ENCODE results near the gene GALK1.
"Not testable (repeated sequence)": the region's sequence is repeated elsewhere in the genome, so short reads cannot be mapped to it uniquely, and the experiment has no call there.

Gene GALK1

GRCh38 chr17:75779987-75780889 lies 15.2 kb upstream of the GALK1 start:
- H3K27me3 ChIP-seq (ENCODE audit: insufficient read depth, low read length, poor library complexity), result no peaks in the 10 kb centered on the region
- no peak overlapping the region for H2BK120ac ChIP-seq (ENCODE audit: low read depth, low read length)
- no peak overlapping the region for H3K4ac ChIP-seq (ENCODE audit: low read depth, low read length)
- H2BK15ac ChIP-seq (replicated peaks; ENCODE audit: low read depth), result no peak overlapping the region
- no peak overlapping the region for H2BK5ac ChIP-seq (ENCODE audit: low read length)
- peaks cover 7% of the 10 kb centered on the region for H3K36me3 ChIP-seq (ENCODE audit: control insufficient read depth, insufficient read depth, low read length)
- no peak for DNase-seq
- no peak overlapping the region for H2AK5ac ChIP-seq (ENCODE audit: low read length)
- H3K9ac ChIP-seq (ENCODE audit: low read length), result no peak overlapping the region
- WGBS (ENCODE audit: extremely low coverage, insufficient coverage, low lambda C conversion rate), result 100% methylated on average over 1 of the region's 5 CpGs
- H3K4me3 ChIP-seq (ENCODE audit: low read length), result no peak overlapping the region
- H3K27ac ChIP-seq (ENCODE audit: low read depth, low read length), result no peak overlapping the region
- H4K5ac ChIP-seq (ENCODE audit: low read length), result no peak overlapping the region
- no peak overlapping the region for H4K8ac ChIP-seq (ENCODE audit: low read depth, low read length)
- H3K23ac ChIP-seq (ENCODE audit: low read length), result no peak overlapping the region
- peaks cover 17% of the 10 kb centered on the region for H3K79me2 ChIP-seq (ENCODE audit: control insufficient read depth, insufficient read depth, low read length)
- no peak overlapping the region for H3K18ac ChIP-seq (ENCODE audit: low read length)
- H3K56ac ChIP-seq (ENCODE audit: low read length), result no peak overlapping the region
- no peaks in the 10 kb centered on the region for H3K4me1 ChIP-seq (ENCODE audit: control insufficient read depth, low read depth, low read length)
- no peak overlapping the region for H3K4me2 ChIP-seq (ENCODE audit: low read length)
- peaks cover 2% of the 10 kb centered on the region for H3K79me1 ChIP-seq (ENCODE audit: low read length)

GRCh38 chr17:75779250-75779986 lies 14.4 kb upstream of the GALK1 start:
- H2AK5ac ChIP-seq (ENCODE audit: low read length), result no peak overlapping the region
- H3K4me1 ChIP-seq (ENCODE audit: control insufficient read depth, low read depth, low read length), result no peaks in the 10 kb centered on the region
- peak overlapping the region; percentile 32 for H2BK120ac ChIP-seq (ENCODE audit: low read depth, low read length)
- peak overlapping the region; percentile 94 for H3K9ac ChIP-seq (ENCODE audit: low read length)
- peak overlapping the region; percentile 94 for H3K27ac ChIP-seq (ENCODE audit: low read depth, low read length)
- DNase-seq, result peak; percentile 100
- peak overlapping the region; percentile 57 for H2BK5ac ChIP-seq (ENCODE audit: low read length)
- H4K5ac ChIP-seq (ENCODE audit: low read length), result no peak overlapping the region
- H3K18ac ChIP-seq (ENCODE audit: low read length), result peak overlapping the region; percentile 97
- H3K79me2 ChIP-seq (ENCODE audit: control insufficient read depth, insufficient read depth, low read length), result peaks cover 16% of the 10 kb centered on the region
- H3K4ac ChIP-seq (ENCODE audit: low read depth, low read length), result peak overlapping the region; percentile 77
- no peak overlapping the region for H2BK15ac ChIP-seq (replicated peaks; ENCODE audit: low read depth)
- peaks cover 7% of the 10 kb centered on the region for H3K36me3 ChIP-seq (ENCODE audit: control insufficient read depth, insufficient read depth, low read length)
- no peaks in the 10 kb centered on the region for H3K27me3 ChIP-seq (ENCODE audit: insufficient read depth, low read length, poor library complexity)
- H4K8ac ChIP-seq (ENCODE audit: low read depth, low read length), result no peak overlapping the region
- no peak overlapping the region for H3K4me2 ChIP-seq (ENCODE audit: low read length)
- peaks cover 2% of the 10 kb centered on the region for H3K79me1 ChIP-seq (ENCODE audit: low read length)
- WGBS (ENCODE audit: extremely low coverage, insufficient coverage, low lambda C conversion rate), result no CpG with 5 or more reads among the region's 84 CpGs
- peak overlapping the region; percentile 81 for H3K4me3 ChIP-seq (ENCODE audit: low read length)
- no peak overlapping the region for H3K23ac ChIP-seq (ENCODE audit: low read length)
- peak overlapping the region; percentile 95 for H3K56ac ChIP-seq (ENCODE audit: low read length)

- Histone ChIP-seq H4K5ac (ENCODE audit: low read length) (no peak overlapping the region), H3K27ac (ENCODE audit: low read depth, low read length) (peak overlapping the region; percentile 94), H2BK15ac (replicated peaks; ENCODE audit: low read depth) (no peak overlapping the region), H3K56ac (ENCODE audit: low read length) (peak overlapping the region; percentile 95), H3K27me3 (ENCODE audit: insufficient read depth, low read length, poor library complexity) (no peaks in the 10 kb centered on the region), H3K4me1 (ENCODE audit: control insufficient read depth, low read depth, low read length) (no peaks in the 10 kb centered on the region), H3K4me2 (ENCODE audit: low read length) (peak overlapping the region; percentile 74), H3K18ac (ENCODE audit: low read length) (peak overlapping the region; percentile 97), H2BK120ac (ENCODE audit: low read depth, low read length) (no peak overlapping the region), H2AK5ac (ENCODE audit: low read length) (no peak overlapping the region), H3K4me3 (ENCODE audit: low read length) (peak overlapping the region; percentile 81), H3K23ac (ENCODE audit: low read length) (no peak overlapping the region), H3K79me2 (ENCODE audit: control insufficient read depth, insufficient read depth, low read length) (peaks cover 16% of the 10 kb centered on the region), H3K4ac (ENCODE audit: low read depth, low read length) (peak overlapping the region; percentile 77), H3K9ac (ENCODE audit: low read length) (peak overlapping the region; percentile 94), H2BK5ac (ENCODE audit: low read length) (no peak overlapping the region), H4K8ac (ENCODE audit: low read depth, low read length) (no peak overlapping the region), H3K79me1 (ENCODE audit: low read length) (peaks cover 2% of the 10 kb centered on the region), H3K36me3 (ENCODE audit: control insufficient read depth, insufficient read depth, low read length) (peaks cover 7% of the 10 kb centered on the region)
- WGBS (ENCODE audit: extremely low coverage, insufficient coverage, low lambda C conversion rate), result no CpG with 5 or more reads among the region's 38 CpGs
- no peak for DNase-seq
These were observed 13.9 kb upstream of the GALK1 start for GRCh38 chr17:75778861-75779249.

- not testable (repeated sequence) for H2BK5ac ChIP-seq (ENCODE audit: low read length)
These were observed 13.3 kb upstream of the GALK1 start for GRCh38 chr17:75778066-75778860.

GRCh38 chr17:75777296-75777922 lies 12.4 kb upstream of the GALK1 start:
- Histone ChIP-seq H3K4ac (ENCODE audit: low read depth, low read length) (no peak overlapping the region), H3K4me2 (ENCODE audit: low read length) (no peak overlapping the region), H3K36me3 (ENCODE audit: control insufficient read depth, insufficient read depth, low read length) (peaks cover 7% of the 10 kb centered on the region), H2BK120ac (ENCODE audit: low read depth, low read length) (no peak overlapping the region), H3K27ac (ENCODE audit: low read depth, low read length) (no peak overlapping the region), H2AK5ac (ENCODE audit: low read length) (no peak overlapping the region), H3K79me2 (ENCODE audit: control insufficient read depth, insufficient read depth, low read length) (peaks cover 16% of the 10 kb centered on the region), H4K8ac (ENCODE audit: low read depth, low read length) (no peak overlapping the region), H3K23ac (ENCODE audit: low read length) (no peak overlapping the region), H3K79me1 (ENCODE audit: low read length) (peaks cover 2% of the 10 kb centered on the region), H4K5ac (ENCODE audit: low read length) (no peak overlapping the region), H2BK5ac (ENCODE audit: low read length) (no peak overlapping the region), H3K18ac (ENCODE audit: low read length) (no peak overlapping the region), H3K4me1 (ENCODE audit: control insufficient read depth, low read depth, low read length) (no peaks in the 10 kb centered on the region), H3K27me3 (ENCODE audit: insufficient read depth, low read length, poor library complexity) (no peaks in the 10 kb centered on the region), H3K4me3 (ENCODE audit: low read length) (no peak overlapping the region), H3K56ac (ENCODE audit: low read length) (no peak overlapping the region), H3K9ac (ENCODE audit: low read length) (no peak overlapping the region), H2BK15ac (replicated peaks; ENCODE audit: low read depth) (no peak overlapping the region)
- WGBS (ENCODE audit: extremely low coverage, insufficient coverage, low lambda C conversion rate), result no CpG with 5 or more reads among the region's 2 CpGs
- no peak for DNase-seq

More at GRCh38 chr17:75778066-75778860, 13.3 kb upstream of the GALK1 start:
- H4K8ac ChIP-seq (ENCODE audit: low read depth, low read length); H2BK15ac ChIP-seq (replicated peaks; ENCODE audit: low read depth); H3K4ac ChIP-seq (ENCODE audit: low read depth, low read length); H2BK120ac ChIP-seq (ENCODE audit: low read depth, low read length); H2AK5ac ChIP-seq (ENCODE audit: low read length); H3K18ac ChIP-seq (ENCODE audit: low read length); H3K4me1 ChIP-seq (ENCODE audit: control insufficient read depth, low read depth, low read length); H3K27me3 ChIP-seq (ENCODE audit: insufficient read depth, low read length, poor library complexity); H3K23ac ChIP-seq (ENCODE audit: low read length); H3K36me3 ChIP-seq (ENCODE audit: control insufficient read depth, insufficient read depth, low read length); H3K79me1 ChIP-seq (ENCODE audit: low read length); DNase-seq; H4K5ac ChIP-seq (ENCODE audit: low read length): not testable (repeated sequence)
- Histone ChIP-seq H3K27ac (ENCODE audit: low read depth, low read length) (peak overlapping the region; percentile 94), H3K4me2 (ENCODE audit: low read length) (peak overlapping the region; percentile 74), H3K56ac (ENCODE audit: low read length) (peak overlapping the region; percentile 95), H3K79me2 (ENCODE audit: control insufficient read depth, insufficient read depth, low read length) (peaks cover 16% of the 10 kb centered on the region), H3K4me3 (ENCODE audit: low read length) (peak overlapping the region; percentile 81), H3K9ac (ENCODE audit: low read length) (peak overlapping the region; percentile 94)
- no CpG with 5 or more reads among the region's 19 CpGs for WGBS (ENCODE audit: extremely low coverage, insufficient coverage, low lambda C conversion rate)

Data from mesendoderm (in vitro differentiated cells).